HCT116 (cell line): Measurements from ENCODE around the gene VWA5A. TPM values are rescaled to one million over a fixed set of nuclear protein-coding genes. Genes with fewer than 3 reads are reported as not detected.
"Not testable (repeated sequence)": the region's sequence is repeated elsewhere in the genome, so short reads cannot be mapped to it uniquely, and the experiment has no call there.

Experiments used
- ATAC-seq: fragments of 200-7000 bp; cut with Tn5 transposase; 2 replicates; pipeline ENCODE4 v1.9.1; 2020; ENCODE audit warnings: mild to moderate bottlenecking, moderate library complexity
- BruUV-seq: library from RNA; stranded (reverse); fragments of 400-500 nt; replicated peaks from 2 replicates; lab custom pipeline; 2021; lab: Mats Ljungman, UMichigan
- CTCF ChIA-PET: fragments of 300-600 bp; sonication (Branson Sonifier 250); formaldehyde crosslinking; loops from one replicate; lab custom pipeline; 2021; ENCODE audit warnings: antibody characterized with exemption; lab: Charles Lee
- POLR2A ChIA-PET: fragments of 300-600, 350-600 bp; sonication (Branson Sonifier 250); formaldehyde crosslinking; loops from one replicate; lab custom pipeline; 2021; ENCODE audit warnings: antibody characterized with exemption; lab: Charles Lee
- RAD21 ChIA-PET, 2 experiments: fragments of 300-600 bp; sonication (Branson Sonifier 250); formaldehyde crosslinking; loops; one replicate each; lab custom pipeline; 2023; ENCODE audit warnings: low total read pairs in 2 of 2; ENCODE audit not compliant: uncharacterized antibody in 2 of 2, unreplicated experiment in 2 of 2, low non-redundant PET in 1 of 2; lab: Charles Lee
- DNase-seq: peaks from one replicate; pipeline ENCODE4 v3.0.0-alpha.2; 2010; ENCODE audit warnings: low read depth, low spot score
- H2AFZ ChIP-seq: fragments of 200-600 bp; shearing (Covaris generic), sonication (generic); 2 replicates; pipeline ENCODE4 v1.6.1; 2017; ENCODE audit warnings: low read depth, mixed run types, mixed read lengths, antibody characterized with exemption, low read length; ENCODE audit not compliant: poor library complexity, severe bottlenecking
- H3K27ac ChIP-seq: 2 replicates; pipeline ENCODE4 v1.5.1; 2012; ENCODE audit warnings: low read depth, low read length
- H3K27me3 ChIP-seq: fragments of 200-600 bp; sonication (generic); 2 replicates; pipeline ENCODE4 v1.6.1; 2016; ENCODE audit warnings: mixed run types, low read length, mixed read lengths; ENCODE audit not compliant: insufficient read depth
- H3K36me3 ChIP-seq, 2 experiments: fragments of 200-500 bp in 1 of 2; fragments of 200-600 bp in 1 of 2; sonication (Bioruptor generic) in 1 of 2; sonication (generic) in 1 of 2; 2 replicates each; pipeline versions ENCODE4 v1.5.1 to v1.6.1; 2014 to 2016; ENCODE audit warnings: low read length in 2 of 2, inconsistent platforms in 1 of 2, mixed read lengths in 1 of 2, mixed run types in 1 of 2; ENCODE audit not compliant: insufficient read depth in 2 of 2, control insufficient read depth in 1 of 2
- H3K4me1 ChIP-seq, 2 experiments: fragments of 200-600 bp in 1 of 2; sonication (generic) in 1 of 2; 2 replicates each; pipeline versions ENCODE4 v1.5.1 to v1.6.1; 2012 to 2017; ENCODE audit warnings: low read length in 2 of 2, inconsistent platforms in 1 of 2, mild to moderate bottlenecking in 1 of 2, mixed read lengths in 1 of 2, mixed run types in 1 of 2, moderate library complexity in 1 of 2; ENCODE audit not compliant: insufficient read depth in 2 of 2, control insufficient read depth in 1 of 2
- H3K4me2 ChIP-seq: fragments of 200-600 bp; sonication (generic); 2 replicates; pipeline ENCODE4 v1.6.1; 2017; ENCODE audit warnings: mixed run types, low read length, mixed read lengths
- H3K4me3 ChIP-seq, 2 experiments: fragments of 200-600 bp in 1 of 2; sonication (generic) in 1 of 2; replicated peaks in 1 of 2; 2 replicates each; pipeline ENCODE4 v1.5.1; 2011 to 2016; ENCODE audit warnings: low read length in 2 of 2, control low read depth in 1 of 2, low read depth in 1 of 2, mild to moderate bottlenecking in 1 of 2, mixed read lengths in 1 of 2, mixed run types in 1 of 2
- H3K79me2 ChIP-seq: fragments of 200-600 bp; sonication (generic); 2 replicates; pipeline ENCODE4 v1.6.1; 2017; ENCODE audit warnings: mild to moderate bottlenecking, mixed run types, low read length, moderate library complexity, mixed read lengths; ENCODE audit not compliant: insufficient read depth
- H3K9ac ChIP-seq: fragments of 200-600 bp; sonication (generic); 2 replicates; pipeline ENCODE4 v1.6.1; 2016; ENCODE audit warnings: low read length, mixed read lengths
- H3K9me2 ChIP-seq: fragments of 200-600 bp; sonication (generic), shearing (Covaris generic); 2 replicates; pipeline ENCODE4 v1.6.1; 2017; ENCODE audit warnings: mixed run types, mild to moderate bottlenecking, moderate library complexity; ENCODE audit not compliant: insufficient read depth
- H3K9me3 ChIP-seq, 2 experiments: fragments of 200-500 bp in 1 of 2; fragments of 200-600 bp in 1 of 2; sonication (Bioruptor generic) in 1 of 2; sonication (generic) in 1 of 2; 2 replicates each; pipeline ENCODE4 v1.6.1; 2014 to 2017; ENCODE audit warnings: low read length in 2 of 2, mixed read lengths in 2 of 2, inconsistent platforms in 1 of 2, low read depth in 1 of 2, mild to moderate bottlenecking in 1 of 2, mixed run types in 1 of 2, moderate library complexity in 1 of 2; ENCODE audit not compliant: control insufficient read depth in 1 of 2, insufficient read depth in 1 of 2
- H4K20me1 ChIP-seq: fragments of 200-600 bp; sonication (generic), shearing (Covaris generic); 2 replicates; pipeline ENCODE4 v1.6.1; 2017; ENCODE audit warnings: mixed run types, mild to moderate bottlenecking, moderate library complexity; ENCODE audit not compliant: insufficient read depth
- ELF1 ChIP-seq: IDR thresholded peaks from 2 replicates; pipeline ENCODE4 v1.6.1; 2012; ENCODE audit warnings: low read depth, borderline replicate concordance
- EZH2phosphoT487 ChIP-seq: fragments of 200-600 bp; IDR thresholded peaks from 2 replicates; pipeline ENCODE4 v1.6.1; 2018; ENCODE audit warnings: antibody characterized with exemption, borderline replicate concordance
- POLR2AphosphoS5 ChIP-seq: IDR thresholded peaks from 2 replicates; pipeline ENCODE4 v1.6.1; 2011; ENCODE audit warnings: mild to moderate bottlenecking, low read depth, low read length, moderate library complexity
- intact Hi-C: fragments of 100-400 bp; cut with micrococcal nuclease; formaldehyde crosslinking; loops from 2 replicates; pipeline ENCODE4 v1.10.0; 2022
- total RNA-seq: library from RNA; stranded (reverse); gene quantifications from one replicate; pipeline ENCODE4 v1.2.1, GENCODE V29; 2021; ENCODE audit not compliant: unreplicated experiment
- TF ChIP-seq, protein P1 (sequence below): IDR thresholded peaks from 2 replicates; pipeline ENCODE4 v1.6.1; 2012; ENCODE audit warnings: low read depth
- TF ChIP-seq, protein P2 (sequence below): IDR thresholded peaks from 2 replicates; pipeline ENCODE4 v1.6.1; 2011; ENCODE audit warnings: mild to moderate bottlenecking, low read length, moderate library complexity; ENCODE audit not compliant: insufficient replicate concordance; ENCODE audit errors: extremely low read depth

Gene VWA5A
- total RNA-seq, 1 experiment from 2014 or later: 5.0 TPM

DNA sequence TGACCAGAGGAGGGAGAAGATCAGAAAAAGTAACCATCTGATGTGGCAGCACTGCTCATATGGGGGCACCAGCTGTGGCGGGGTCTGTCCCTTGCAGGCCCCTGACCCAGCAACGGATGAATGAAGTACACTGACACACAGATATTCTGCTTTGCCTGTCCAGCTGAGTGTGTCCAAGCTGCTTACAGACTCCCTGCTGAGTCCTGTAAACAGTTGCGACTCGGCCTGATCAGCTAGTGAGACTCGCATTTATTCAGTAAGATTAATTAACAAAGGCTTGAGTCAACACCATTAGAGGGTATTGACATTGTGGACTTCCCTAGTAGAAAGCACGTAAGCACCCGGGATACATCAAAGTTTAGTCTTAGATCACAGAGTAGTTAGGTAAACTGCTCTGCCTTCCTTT, 52.6 kb downstream of the VWA5A start (continued):
- TF ChIP-seq, protein P1, sequence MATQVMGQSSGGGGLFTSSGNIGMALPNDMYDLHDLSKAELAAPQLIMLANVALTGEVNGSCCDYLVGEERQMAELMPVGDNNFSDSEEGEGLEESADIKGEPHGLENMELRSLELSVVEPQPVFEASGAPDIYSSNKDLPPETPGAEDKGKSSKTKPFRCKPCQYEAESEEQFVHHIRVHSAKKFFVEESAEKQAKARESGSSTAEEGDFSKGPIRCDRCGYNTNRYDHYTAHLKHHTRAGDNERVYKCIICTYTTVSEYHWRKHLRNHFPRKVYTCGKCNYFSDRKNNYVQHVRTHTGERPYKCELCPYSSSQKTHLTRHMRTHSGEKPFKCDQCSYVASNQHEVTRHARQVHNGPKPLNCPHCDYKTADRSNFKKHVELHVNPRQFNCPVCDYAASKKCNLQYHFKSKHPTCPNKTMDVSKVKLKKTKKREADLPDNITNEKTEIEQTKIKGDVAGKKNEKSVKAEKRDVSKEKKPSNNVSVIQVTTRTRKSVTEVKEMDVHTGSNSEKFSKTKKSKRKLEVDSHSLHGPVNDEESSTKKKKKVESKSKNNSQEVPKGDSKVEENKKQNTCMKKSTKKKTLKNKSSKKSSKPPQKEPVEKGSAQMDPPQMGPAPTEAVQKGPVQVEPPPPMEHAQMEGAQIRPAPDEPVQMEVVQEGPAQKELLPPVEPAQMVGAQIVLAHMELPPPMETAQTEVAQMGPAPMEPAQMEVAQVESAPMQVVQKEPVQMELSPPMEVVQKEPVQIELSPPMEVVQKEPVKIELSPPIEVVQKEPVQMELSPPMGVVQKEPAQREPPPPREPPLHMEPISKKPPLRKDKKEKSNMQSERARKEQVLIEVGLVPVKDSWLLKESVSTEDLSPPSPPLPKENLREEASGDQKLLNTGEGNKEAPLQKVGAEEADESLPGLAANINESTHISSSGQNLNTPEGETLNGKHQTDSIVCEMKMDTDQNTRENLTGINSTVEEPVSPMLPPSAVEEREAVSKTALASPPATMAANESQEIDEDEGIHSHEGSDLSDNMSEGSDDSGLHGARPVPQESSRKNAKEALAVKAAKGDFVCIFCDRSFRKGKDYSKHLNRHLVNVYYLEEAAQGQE: no peak
- TF ChIP-seq POLR2AphosphoS5: no peak

DNA sequence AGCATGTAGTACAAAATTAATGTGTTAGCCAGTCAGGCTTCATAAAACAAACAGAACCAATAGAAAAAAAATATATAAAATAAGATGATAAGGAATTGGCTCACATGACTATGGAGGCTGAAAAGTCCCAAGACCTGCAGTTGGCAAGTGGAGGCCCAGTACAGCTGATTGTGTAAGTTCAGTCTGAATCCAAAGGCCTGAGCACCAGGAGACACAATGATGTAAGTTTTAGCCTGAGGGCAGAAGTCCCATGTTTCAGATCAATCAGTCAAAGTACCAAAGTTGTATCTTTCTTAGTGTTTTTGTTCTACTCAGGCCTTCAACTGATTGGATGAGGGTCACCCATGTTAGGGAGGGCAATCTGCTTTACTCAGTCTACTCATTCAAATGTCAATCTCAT, 53.5 kb downstream of the VWA5A start:
- Histone ChIP-seq H3K27me3 (no peaks in the 10 kb centered on the region), H3K27ac (no peak overlapping the region), H3K36me3 (no peaks in the 10 kb centered on the region), H3K9me3 (no peaks in the 10 kb centered on the region), H3K4me2 (no peak overlapping the region), H3K79me2 (no peaks in the 10 kb centered on the region), H3K4me3 (no peak overlapping the region), H3K4me1 (no peaks in the 10 kb centered on the region), H2AFZ (no peak overlapping the region), H4K20me1 (no peaks in the 10 kb centered on the region), H3K9me2 (no peaks in the 10 kb centered on the region), H3K9ac (no peak overlapping the region)
- CTCF ChIA-PET: no interaction called here
- DNase-seq (no peak), ATAC-seq (no peak)
- no peak for TF ChIP-seq ELF1
- no peak for TF ChIP-seq EZH2phosphoT487
- TF ChIP-seq, protein P2, sequence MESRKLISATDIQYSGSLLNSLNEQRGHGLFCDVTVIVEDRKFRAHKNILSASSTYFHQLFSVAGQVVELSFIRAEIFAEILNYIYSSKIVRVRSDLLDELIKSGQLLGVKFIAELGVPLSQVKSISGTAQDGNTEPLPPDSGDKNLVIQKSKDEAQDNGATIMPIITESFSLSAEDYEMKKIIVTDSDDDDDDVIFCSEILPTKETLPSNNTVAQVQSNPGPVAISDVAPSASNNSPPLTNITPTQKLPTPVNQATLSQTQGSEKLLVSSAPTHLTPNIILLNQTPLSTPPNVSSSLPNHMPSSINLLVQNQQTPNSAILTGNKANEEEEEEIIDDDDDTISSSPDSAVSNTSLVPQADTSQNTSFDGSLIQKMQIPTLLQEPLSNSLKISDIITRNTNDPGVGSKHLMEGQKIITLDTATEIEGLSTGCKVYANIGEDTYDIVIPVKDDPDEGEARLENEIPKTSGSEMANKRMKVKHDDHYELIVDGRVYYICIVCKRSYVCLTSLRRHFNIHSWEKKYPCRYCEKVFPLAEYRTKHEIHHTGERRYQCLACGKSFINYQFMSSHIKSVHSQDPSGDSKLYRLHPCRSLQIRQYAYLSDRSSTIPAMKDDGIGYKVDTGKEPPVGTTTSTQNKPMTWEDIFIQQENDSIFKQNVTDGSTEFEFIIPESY: no peak
- RAD21 ChIA-PET: no interaction called here
- BruUV-seq: no TSS peak
- intact Hi-C loops: no loop called here
- POLR2A ChIA-PET: no interaction called here

DNA sequence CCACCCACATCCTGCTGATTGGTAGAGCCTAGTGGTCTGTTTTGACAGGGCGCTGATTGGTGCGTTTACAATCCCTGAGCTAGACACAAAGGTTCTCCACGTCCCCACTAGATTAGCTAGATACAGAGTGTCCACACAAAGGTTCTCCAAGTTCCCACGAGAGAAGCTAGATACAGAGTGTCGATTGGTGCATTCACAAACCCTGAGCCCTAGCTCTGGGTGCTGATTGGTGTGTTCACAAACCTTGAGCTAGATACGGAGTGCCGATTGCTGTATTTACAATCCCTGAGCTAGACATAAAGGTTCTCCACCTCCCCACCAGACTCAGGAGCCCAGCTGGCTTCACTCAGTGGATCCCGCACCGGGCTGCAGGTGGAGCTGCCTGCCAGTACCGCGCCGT, 55.1 kb downstream of the VWA5A start:
- DNase-seq, H4K20me1 ChIP-seq, BruUV-seq, H3K4me3 ChIP-seq, H3K79me2 ChIP-seq, H3K36me3 ChIP-seq, H3K9me3 ChIP-seq, H3K9me2 ChIP-seq, H3K27ac ChIP-seq, H3K4me2 ChIP-seq, H3K9ac ChIP-seq, intact Hi-C loops, ATAC-seq, RAD21 ChIA-PET, H3K4me1 ChIP-seq, CTCF ChIA-PET, H2AFZ ChIP-seq, POLR2A ChIA-PET, H3K27me3 ChIP-seq: not testable (repeated sequence)
